SU-DHL-6 (cell line): ENCODE measurements around the gene POLG.

Experiments used
- H2AFZ ChIP-seq: fragments of 200-600 bp; sonication (generic); 2 replicates; pipeline ENCODE4 v1.6.1; 2014; ENCODE audit warnings: low read depth, mild to moderate bottlenecking, moderate library complexity, mixed read lengths, antibody characterized with exemption, low read length; ENCODE audit not compliant: severe bottlenecking
- H3F3A ChIP-seq: fragments of 200-600 bp; shearing (Covaris generic); 2 replicates; pipeline ENCODE4 v1.6.0; 2016; ENCODE audit warnings: antibody characterized with exemption, mild to moderate bottlenecking; ENCODE audit not compliant: insufficient read depth
- H3K27ac ChIP-seq: fragments of 200-600 bp; sonication (generic); 2 replicates; pipeline ENCODE4 v1.5.1; 2016; ENCODE audit warnings: low read depth, mild to moderate bottlenecking, low read length, moderate library complexity, mixed read lengths
- H3K27me3 ChIP-seq: fragments of 200-600 bp; sonication (generic), shearing (Covaris generic); 2 replicates; pipeline ENCODE4 v1.6.0; 2014; ENCODE audit warnings: mild to moderate bottlenecking, low read length
- H3K36me3 ChIP-seq: fragments of 200-600 bp; sonication (generic); 2 replicates; pipeline ENCODE4 v1.6.1; 2014; ENCODE audit warnings: mild to moderate bottlenecking, low read length, mixed read lengths
- H3K4me2 ChIP-seq: fragments of 300-600, 200-600 bp; shearing (Covaris generic), sonication (generic); 2 replicates; pipeline ENCODE4 v1.6.0; 2014; ENCODE audit warnings: low read length, low read depth, mild to moderate bottlenecking; ENCODE audit not compliant: poor library complexity, severe bottlenecking
- H3K4me3 ChIP-seq: fragments of 200-600 bp; sonication (generic); 2 replicates; pipeline ENCODE4 v1.5.1; 2014; ENCODE audit warnings: antibody characterized with exemption, low read length, mild to moderate bottlenecking, mixed read lengths; ENCODE audit not compliant: insufficient read depth, poor library complexity, severe bottlenecking
- H3K79me2 ChIP-seq: fragments of 200-600 bp; sonication (generic); 2 replicates; pipeline ENCODE4 v1.6.1; 2014; ENCODE audit warnings: mild to moderate bottlenecking, low read length, moderate library complexity; ENCODE audit not compliant: insufficient read depth
- H3K9ac ChIP-seq: fragments of 200-600 bp; sonication (generic); 2 replicates; pipeline ENCODE4 v1.7.0; 2014; ENCODE audit warnings: mild to moderate bottlenecking, low read length
- H3K9me2 ChIP-seq: fragments of 200-600 bp; sonication (generic); replicated peaks from 2 replicates; pipeline ENCODE4 v1.6.1; 2014; ENCODE audit warnings: low read length; ENCODE audit not compliant: insufficient read depth
- H3K9me3 ChIP-seq: fragments of 200-600 bp; sonication (generic); 2 replicates; pipeline ENCODE4 v1.6.1; 2014; ENCODE audit warnings: low read length, mixed read lengths; ENCODE audit not compliant: insufficient read depth
- H4K20me1 ChIP-seq: fragments of 200-600 bp; sonication (generic); 2 replicates; pipeline ENCODE4 v1.6.1; 2014; ENCODE audit warnings: low read depth, mild to moderate bottlenecking, antibody characterized with exemption, low read length, moderate library complexity, mixed read lengths
- EZH2phosphoT487 ChIP-seq: fragments of 200-600 bp; sonication (generic), shearing (Covaris generic); conservative IDR thresholded peaks from 2 replicates; pipeline ENCODE4 v1.6.1; 2018; ENCODE audit warnings: mild to moderate bottlenecking, antibody characterized with exemption, low read length, moderate library complexity, mixed read lengths
- TF ChIP-seq, protein P1 (sequence below): fragments of 200-600 bp; sonication (generic); IDR thresholded peaks from one replicate; pipeline ENCODE4 v1.5.1; 2017; ENCODE audit warnings: antibody characterized with exemption, mild to moderate bottlenecking, low read length, moderate library complexity; ENCODE audit not compliant: insufficient read depth, poor library complexity, severe bottlenecking

POLG gene

DNA sequence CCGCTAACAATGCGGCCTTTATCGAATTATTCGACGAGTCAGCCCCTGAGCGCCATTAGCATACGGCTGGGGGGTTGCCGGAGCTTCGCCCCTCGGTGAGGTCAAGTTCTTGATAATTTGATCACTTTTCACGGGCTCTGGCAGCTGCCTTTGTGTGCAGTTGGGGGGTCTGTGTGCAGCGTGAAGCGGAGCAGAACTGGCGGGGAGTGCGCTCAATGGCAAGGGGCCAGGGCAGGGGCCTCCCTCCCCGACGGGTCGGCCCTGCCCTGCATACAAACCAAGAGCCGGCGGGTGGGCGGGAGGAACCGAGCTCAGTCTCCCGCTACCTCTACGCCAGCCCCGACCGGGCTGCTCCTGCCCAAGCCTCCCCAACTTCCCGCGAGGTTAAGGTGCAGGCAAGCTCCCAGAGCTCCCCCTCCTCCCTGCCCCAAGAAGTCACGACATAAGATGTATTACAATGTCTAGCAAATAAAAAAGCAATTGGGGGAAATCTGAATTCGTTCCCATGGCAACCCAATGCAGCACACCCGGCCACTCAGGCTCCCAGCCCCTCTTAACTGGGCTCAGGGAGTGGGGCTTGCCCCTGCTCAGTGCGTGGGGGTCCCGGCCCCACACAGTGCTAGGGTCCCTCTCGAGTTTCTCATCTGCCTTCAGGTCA lies 34.1 kb upstream of the POLG start:
- H3K79me2 ChIP-seq, result no peaks in the 10 kb centered on the region
- no peaks in the 10 kb centered on the region for H3K36me3 ChIP-seq
- no peaks in the 10 kb centered on the region for H3K27me3 ChIP-seq
- no peaks in the 10 kb centered on the region for H3K9me2 ChIP-seq
- no peak overlapping the region for H3K4me3 ChIP-seq
- no peak overlapping the region for H3K4me2 ChIP-seq
- H4K20me1 ChIP-seq, result no peaks in the 10 kb centered on the region
- H3F3A ChIP-seq, result no peaks in the 10 kb centered on the region
- no peak overlapping the region for H3K27ac ChIP-seq
- no peak for TF ChIP-seq EZH2phosphoT487
- TF ChIP-seq, protein P1, sequence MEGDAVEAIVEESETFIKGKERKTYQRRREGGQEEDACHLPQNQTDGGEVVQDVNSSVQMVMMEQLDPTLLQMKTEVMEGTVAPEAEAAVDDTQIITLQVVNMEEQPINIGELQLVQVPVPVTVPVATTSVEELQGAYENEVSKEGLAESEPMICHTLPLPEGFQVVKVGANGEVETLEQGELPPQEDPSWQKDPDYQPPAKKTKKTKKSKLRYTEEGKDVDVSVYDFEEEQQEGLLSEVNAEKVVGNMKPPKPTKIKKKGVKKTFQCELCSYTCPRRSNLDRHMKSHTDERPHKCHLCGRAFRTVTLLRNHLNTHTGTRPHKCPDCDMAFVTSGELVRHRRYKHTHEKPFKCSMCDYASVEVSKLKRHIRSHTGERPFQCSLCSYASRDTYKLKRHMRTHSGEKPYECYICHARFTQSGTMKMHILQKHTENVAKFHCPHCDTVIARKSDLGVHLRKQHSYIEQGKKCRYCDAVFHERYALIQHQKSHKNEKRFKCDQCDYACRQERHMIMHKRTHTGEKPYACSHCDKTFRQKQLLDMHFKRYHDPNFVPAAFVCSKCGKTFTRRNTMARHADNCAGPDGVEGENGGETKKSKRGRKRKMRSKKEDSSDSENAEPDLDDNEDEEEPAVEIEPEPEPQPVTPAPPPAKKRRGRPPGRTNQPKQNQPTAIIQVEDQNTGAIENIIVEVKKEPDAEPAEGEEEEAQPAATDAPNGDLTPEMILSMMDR, result no peak
- H3K9ac ChIP-seq, result no peak overlapping the region
- H3K9me3 ChIP-seq, result no peaks in the 10 kb centered on the region
- no peak overlapping the region for H2AFZ ChIP-seq

DNA sequence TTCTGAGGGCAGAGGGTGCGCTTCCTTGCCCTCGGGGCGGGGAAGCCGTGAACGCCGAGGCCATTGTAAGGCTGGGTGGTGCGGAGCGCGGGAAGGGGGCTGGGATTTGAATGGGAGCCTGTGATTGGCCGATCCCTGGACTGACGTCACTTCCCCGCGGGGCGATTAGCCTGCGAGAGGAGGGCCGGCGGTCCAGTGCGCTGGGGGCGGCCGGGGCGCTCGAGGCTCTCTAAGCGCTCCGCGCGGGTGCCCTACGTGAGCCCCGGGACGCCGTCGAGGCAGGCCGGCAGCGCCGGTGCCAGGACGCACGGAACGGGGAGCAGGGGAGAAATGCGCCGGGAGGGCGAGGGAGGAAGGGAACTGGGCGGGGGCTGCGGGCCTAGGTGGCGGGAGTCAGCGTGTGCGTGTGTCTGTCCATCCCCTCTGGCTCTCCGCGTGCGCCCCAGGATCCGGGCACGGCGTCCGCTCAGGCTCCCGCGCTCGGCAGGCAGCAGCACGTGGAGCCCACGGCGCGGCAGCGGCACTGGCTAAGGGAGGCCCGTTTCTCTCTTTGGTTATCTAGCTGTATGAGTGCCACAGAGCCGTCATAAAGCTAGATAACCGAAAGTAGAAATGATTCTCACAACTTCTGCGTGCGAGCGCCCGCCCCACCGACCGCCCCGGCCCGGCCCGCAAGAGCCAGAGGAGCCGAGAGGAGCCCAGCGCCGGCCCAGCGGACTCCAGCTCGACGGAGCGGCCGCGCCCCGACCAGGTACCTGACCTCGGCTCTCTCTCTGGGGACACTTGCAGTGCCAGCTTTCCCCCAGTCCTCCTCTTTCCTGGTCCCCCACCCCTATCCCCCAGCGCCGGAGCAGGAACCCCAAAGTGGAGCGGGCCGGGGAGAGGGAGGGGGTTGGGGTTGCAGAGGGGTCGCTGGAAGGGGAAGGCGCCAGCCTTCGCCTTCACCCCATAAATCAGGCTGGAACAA lies 33.1 kb upstream of the POLG start:
- Histone ChIP-seq H3K27me3 (no peaks in the 10 kb centered on the region), H4K20me1 (no peaks in the 10 kb centered on the region), H3K27ac (no peak overlapping the region), H3K9me2 (no peaks in the 10 kb centered on the region), H3K9ac (no peak overlapping the region), H3K9me3 (no peaks in the 10 kb centered on the region), H3K4me2 (no peak overlapping the region), H2AFZ (no peak overlapping the region), H3F3A (no peaks in the 10 kb centered on the region), H3K36me3 (no peaks in the 10 kb centered on the region), H3K79me2 (no peaks in the 10 kb centered on the region), H3K4me3 (no peak overlapping the region)
- no peak for TF ChIP-seq EZH2phosphoT487
- TF ChIP-seq, protein P1, result no peak

DNA sequence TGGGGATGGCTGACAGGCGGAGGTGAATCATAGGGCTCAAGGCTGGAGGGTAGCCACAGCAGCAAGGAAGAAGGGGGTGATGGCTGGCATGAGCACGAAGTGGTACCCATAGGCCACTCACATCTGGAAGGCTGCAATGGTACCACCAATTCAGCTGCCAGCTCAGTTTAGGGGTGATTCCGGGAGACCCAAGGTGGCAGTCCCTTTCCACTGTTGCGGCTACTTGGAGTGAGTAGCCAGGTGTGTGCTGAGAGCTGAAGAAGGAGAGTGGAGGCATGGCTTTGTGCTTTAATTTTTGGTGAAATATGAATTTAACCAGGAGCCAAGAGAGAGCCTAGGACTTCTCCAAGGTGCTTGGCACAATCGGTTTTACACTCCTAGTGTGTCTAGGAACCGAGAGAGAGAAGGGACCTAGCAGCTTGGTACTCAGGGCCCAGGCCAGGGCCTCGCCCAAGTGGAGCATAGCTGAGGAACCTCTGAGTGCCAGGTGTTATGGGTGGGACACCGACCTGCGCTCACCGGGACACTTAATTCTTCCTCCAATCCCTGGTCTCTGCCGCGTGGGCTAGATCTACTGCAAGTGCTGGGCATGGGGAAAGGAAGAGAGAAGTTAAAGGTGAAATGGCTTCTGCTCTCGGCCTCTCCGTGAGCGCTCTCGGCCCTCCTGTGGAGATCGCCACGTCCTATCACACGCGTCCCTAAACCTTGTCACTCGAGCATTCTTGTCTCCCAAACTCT lies 32.2 kb upstream of the POLG start:
- no peaks in the 10 kb centered on the region for H3K79me2 ChIP-seq
- H3F3A ChIP-seq, result no peaks in the 10 kb centered on the region
- TF ChIP-seq EZH2phosphoT487, result no peak
- TF ChIP-seq, protein P1, result no peak
- no peaks in the 10 kb centered on the region for H3K27me3 ChIP-seq
- H3K4me3 ChIP-seq, result no peak overlapping the region
- H3K9ac ChIP-seq, result no peak overlapping the region
- H3K9me3 ChIP-seq, result no peaks in the 10 kb centered on the region
- no peaks in the 10 kb centered on the region for H3K36me3 ChIP-seq
- H3K4me2 ChIP-seq, result no peak overlapping the region
- no peaks in the 10 kb centered on the region for H3K9me2 ChIP-seq
- no peak overlapping the region for H3K27ac ChIP-seq
- H2AFZ ChIP-seq, result no peak overlapping the region
- H4K20me1 ChIP-seq, result no peaks in the 10 kb centered on the region
